Suprapubic skin (tissue), 4 donors: ENCODE results near the gene SYTL1. TPM values are rescaled to one million over a fixed set of nuclear protein-coding genes. Genes with fewer than 3 reads are reported as not detected.

Source experiments
- DNase-seq, 2 donors: peaks; one replicate each; pipeline ENCODE4 v3.0.0-alpha.2; 2019; ENCODE audit warnings: low spot score in 2 of 2
- H3K27ac ChIP-seq: fragments of 200-600 bp; sonication (generic); one replicate; pipeline ENCODE4 v1.5.1; 2019
- H3K27me3 ChIP-seq: fragments of 200-600 bp; sonication (generic); one replicate; pipeline ENCODE4 v1.5.1; 2019
- H3K36me3 ChIP-seq: fragments of 200-600 bp; sonication (generic); one replicate; pipeline ENCODE4 v1.5.1; 2019
- H3K4me1 ChIP-seq: fragments of 200-600 bp; sonication (generic); one replicate; pipeline ENCODE4 v1.5.1; 2019
- H3K4me3 ChIP-seq: fragments of 200-600 bp; sonication (generic); one replicate; pipeline ENCODE4 v1.5.1; 2019; ENCODE audit warnings: mild to moderate bottlenecking
- H3K9me3 ChIP-seq: fragments of 200-600 bp; sonication (generic); one replicate; pipeline ENCODE4 v1.5.1; 2019
- EP300 ChIP-seq: sonication (generic); formaldehyde crosslinking; IDR thresholded peaks from one replicate; pipeline ENCODE4 v1.6.1; 2017; ENCODE audit warnings: antibody characterized with exemption
- POLR2A ChIP-seq, 2 donors: fragments of 450-650 bp; IDR thresholded peaks; one replicate each; pipeline ENCODE4 v1.6.1; 2017; ENCODE audit warnings: antibody characterized with exemption in 2 of 2, mild to moderate bottlenecking in 2 of 2, moderate library complexity in 2 of 2
- POLR2AphosphoS5 ChIP-seq, 3 donors: sonication (generic); formaldehyde crosslinking; IDR thresholded peaks; one replicate each; pipeline ENCODE4 v1.6.1; 2017; ENCODE audit warnings: antibody characterized with exemption in 3 of 3
- WGBS: methylation state at CpG from one replicate; pipeline ENCODE4 v1.1.5; 2018; 5-methylcytosine and 5-hydroxymethylcytosine counted together
- total RNA-seq, 4 donors: library from RNA; depleted of rRNA; stranded (reverse); fragments of >200 nt; gene quantifications; one replicate each; pipeline ENCODE4 v1.1.0, GENCODE V29; 2016
- TF ChIP-seq, protein P1 (sequence below), 2 donors: fragments of 200-600 bp in 1 of 2; fragments of 450-650 bp in 1 of 2; sonication (generic) in 1 of 2; IDR thresholded peaks; one replicate each; pipeline ENCODE4 v1.5.1; 2016 to 2019; ENCODE audit warnings: antibody characterized with exemption in 2 of 2, mild to moderate bottlenecking in 1 of 2, moderate library complexity in 1 of 2

SYTL1 gene
- total RNA-seq, 4 donors from 2014 or later = 142 to 176 (median 168) TPM

DNA sequence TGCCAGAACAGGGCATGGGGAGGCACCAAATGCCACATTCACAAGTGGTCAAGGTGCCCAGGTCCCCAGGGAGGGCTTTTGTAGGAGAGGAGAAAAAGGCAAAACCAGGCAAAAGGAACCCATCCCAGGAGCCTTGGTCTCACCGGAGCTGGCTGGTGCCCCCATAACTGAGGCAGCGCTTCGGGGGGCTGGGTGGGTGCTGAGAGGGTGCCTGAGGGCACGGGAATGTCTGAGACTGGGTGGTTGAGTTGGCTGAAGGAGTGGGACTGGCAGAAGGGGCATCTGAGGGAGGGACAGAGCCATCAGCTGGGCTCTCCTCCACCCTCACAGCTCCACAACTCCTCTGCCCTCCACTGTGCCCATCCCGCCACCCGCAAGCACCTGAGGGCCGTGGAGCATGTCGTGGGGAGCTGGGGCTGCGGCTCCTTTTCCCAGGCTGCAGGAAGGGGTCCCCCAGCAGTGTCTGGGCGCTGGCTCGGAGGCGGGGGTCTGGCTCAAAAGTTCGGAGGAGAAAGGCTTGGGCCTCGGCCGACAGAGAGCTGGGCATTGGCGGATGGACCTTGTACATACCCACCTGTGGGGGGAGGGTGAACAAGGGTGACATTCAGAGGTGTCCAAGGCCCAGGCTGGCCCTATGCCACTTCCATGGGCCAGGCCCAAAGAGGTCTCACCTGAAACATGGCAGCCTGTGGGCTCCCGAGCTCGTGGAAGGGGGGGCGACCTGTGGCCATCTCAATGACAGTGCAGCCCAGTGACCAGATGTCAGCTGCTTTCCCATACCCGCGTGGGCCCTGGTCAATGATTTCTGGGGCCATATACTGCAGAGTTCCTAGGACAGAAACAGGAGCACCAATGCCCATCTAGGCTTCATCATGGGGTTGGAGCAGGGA is 16.5 kb downstream of the SYTL1 start:
- Histone ChIP-seq H3K27me3 (no peaks in the 10 kb centered on the region), H3K4me3 (no peak overlapping the region), H3K27ac (no peak overlapping the region), H3K9me3 (no peaks in the 10 kb centered on the region), H3K4me1 (peaks cover 32% of the 10 kb centered on the region), H3K36me3 (peaks cover 97% of the 10 kb centered on the region)
- DNase-seq = no peak
- WGBS = 94% methylated on average over 15 of the region's 21 CpGs
- TF ChIP-seq POLR2A (IDR thresholded peaks at IDR 0.05) (no peak), POLR2AphosphoS5 (IDR thresholded peaks at IDR 0.05) (no peak), EP300 (no peak)
- TF ChIP-seq, protein P1, sequence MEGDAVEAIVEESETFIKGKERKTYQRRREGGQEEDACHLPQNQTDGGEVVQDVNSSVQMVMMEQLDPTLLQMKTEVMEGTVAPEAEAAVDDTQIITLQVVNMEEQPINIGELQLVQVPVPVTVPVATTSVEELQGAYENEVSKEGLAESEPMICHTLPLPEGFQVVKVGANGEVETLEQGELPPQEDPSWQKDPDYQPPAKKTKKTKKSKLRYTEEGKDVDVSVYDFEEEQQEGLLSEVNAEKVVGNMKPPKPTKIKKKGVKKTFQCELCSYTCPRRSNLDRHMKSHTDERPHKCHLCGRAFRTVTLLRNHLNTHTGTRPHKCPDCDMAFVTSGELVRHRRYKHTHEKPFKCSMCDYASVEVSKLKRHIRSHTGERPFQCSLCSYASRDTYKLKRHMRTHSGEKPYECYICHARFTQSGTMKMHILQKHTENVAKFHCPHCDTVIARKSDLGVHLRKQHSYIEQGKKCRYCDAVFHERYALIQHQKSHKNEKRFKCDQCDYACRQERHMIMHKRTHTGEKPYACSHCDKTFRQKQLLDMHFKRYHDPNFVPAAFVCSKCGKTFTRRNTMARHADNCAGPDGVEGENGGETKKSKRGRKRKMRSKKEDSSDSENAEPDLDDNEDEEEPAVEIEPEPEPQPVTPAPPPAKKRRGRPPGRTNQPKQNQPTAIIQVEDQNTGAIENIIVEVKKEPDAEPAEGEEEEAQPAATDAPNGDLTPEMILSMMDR (IDR thresholded peaks at IDR 0.05) = no peak

DNA sequence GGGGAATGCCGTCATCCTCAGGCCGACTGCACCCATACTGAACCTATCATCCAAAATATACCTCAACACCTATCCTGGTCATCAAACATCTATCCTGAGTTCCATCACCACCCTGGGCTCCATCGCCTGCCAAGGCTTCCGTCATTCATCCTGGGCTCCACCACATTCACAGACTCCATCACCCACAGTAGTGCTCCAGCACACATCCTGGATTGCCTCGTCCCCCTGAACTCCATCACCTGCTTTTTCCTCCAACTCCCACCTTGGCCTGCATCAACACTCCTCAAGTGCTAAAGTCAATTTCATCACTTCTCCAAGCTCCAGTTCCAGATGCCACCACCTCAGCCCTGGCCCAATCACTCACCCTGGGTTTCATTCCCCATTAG is 17.1 kb downstream of the SYTL1 start:
- H3K27ac ChIP-seq = no peak overlapping the region
- TF ChIP-seq, protein P1 (IDR thresholded peaks at IDR 0.05) = no peak
- TF ChIP-seq POLR2A (IDR thresholded peaks at IDR 0.05) (no peak), EP300 (no peak), POLR2AphosphoS5 (IDR thresholded peaks at IDR 0.05) (no peak)
- no peaks in the 10 kb centered on the region for H3K27me3 ChIP-seq
- peaks cover 37% of the 10 kb centered on the region for H3K4me1 ChIP-seq
- no peaks in the 10 kb centered on the region for H3K9me3 ChIP-seq
- peaks cover 97% of the 10 kb centered on the region for H3K36me3 ChIP-seq
- DNase-seq = no peak
- WGBS = 92% methylated on average over 5 of the region's 5 CpGs
- no peak overlapping the region for H3K4me3 ChIP-seq

DNA sequence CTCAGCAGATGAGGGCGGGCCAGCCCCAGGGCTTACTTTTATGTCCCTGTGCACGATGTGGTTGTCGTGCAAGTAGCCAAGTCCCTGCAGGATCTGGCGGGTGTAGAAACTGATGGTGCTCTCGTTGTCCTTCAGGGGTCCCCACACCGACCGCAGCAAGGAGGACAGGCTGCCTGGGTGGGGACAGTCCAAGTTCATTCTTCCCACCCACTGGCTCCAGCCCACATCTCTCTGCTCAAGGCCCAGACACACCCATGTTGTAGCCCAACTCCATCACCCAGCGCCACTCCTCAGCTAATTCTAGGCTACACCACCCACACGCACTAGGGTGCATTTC is 18.0 kb downstream of the SYTL1 start:
- Histone ChIP-seq H3K4me3 (no peak overlapping the region), H3K36me3 (peaks cover 96% of the 10 kb centered on the region), H3K27me3 (no peaks in the 10 kb centered on the region), H3K27ac (no peak overlapping the region), H3K9me3 (no peaks in the 10 kb centered on the region), H3K4me1 (peaks cover 46% of the 10 kb centered on the region)
- TF ChIP-seq EP300 (no peak), POLR2A (IDR thresholded peaks at IDR 0.05) (no peak), POLR2AphosphoS5 (IDR thresholded peaks at IDR 0.05) (no peak)
- TF ChIP-seq, protein P1 (IDR thresholded peaks at IDR 0.05) = no peak
- no peak for DNase-seq
- 69% methylated on average over 3 of the region's 9 CpGs for WGBS

DNA sequence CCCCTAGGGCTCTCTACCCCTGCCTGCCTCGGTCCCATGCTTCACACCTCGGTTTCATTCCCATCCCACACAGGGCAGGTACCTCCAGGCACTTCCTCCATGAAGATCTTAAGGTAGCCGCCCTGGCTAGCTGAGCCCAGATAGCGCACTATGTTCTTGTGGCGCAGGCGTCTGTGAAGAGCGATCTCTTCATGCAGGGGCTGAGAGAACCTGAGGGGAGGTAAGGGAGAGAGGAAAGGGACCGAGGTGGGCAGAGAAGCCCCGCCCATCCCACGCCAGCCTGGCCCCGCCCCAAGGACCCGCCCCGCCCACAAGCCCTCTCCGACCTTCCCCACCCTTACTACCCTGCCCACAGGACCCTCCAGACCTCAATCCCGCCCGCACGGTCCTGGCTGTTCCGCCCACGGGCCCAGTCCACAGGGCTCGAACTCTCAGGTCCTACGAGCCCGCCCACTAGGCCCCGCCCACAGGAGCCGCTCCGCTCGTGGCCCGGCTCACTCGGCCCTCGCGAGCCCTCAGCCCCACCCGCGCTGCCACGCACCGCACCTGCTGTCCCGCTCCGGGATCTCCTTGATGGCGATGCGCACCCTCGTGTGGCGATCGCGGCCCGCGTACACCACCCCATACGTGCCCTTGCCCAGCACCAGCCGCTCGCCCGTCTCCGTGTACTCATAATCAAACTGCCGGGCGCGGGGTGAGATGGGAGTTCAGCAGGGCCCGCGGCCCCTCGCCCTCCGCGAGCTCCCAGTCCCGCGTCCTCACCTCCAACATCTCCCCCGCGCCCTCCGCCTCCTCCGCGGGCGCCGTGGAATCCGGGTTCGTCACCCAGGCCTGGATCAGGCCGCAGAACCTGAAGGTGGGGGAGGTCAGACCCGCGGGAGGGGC is 18.6 kb downstream of the SYTL1 start:
- H3K4me3 ChIP-seq = peak overlapping the region; percentile 13
- WGBS = 79% methylated on average over 62 of the region's 71 CpGs
- TF ChIP-seq, protein P1 (IDR thresholded peaks at IDR 0.05) = no peak
- TF ChIP-seq POLR2AphosphoS5 (IDR thresholded peaks at IDR 0.05) = no peak
- no peak for TF ChIP-seq EP300
- TF ChIP-seq POLR2A (IDR thresholded peaks at IDR 0.05) = no peak

DNA sequence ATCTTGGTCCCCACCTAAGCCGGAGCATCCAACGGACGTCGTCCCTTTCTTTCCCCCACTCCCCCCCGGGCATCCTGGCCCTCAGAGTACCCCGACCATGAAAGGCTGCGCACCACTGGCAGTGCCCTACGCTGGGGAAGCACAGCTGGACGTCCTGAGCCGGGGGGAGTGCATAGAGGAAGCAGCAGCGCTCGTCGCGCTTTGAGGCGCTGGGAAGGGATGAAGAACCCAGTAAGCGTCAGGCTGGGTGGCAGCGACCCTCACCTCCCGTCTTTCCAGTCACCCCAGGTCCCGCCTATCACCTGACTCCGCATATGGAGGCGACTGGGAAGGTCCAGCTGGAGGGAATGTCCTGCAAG is 19.2 kb downstream of the SYTL1 start:
- Histone ChIP-seq H3K4me3 (no peak overlapping the region), H3K4me1 (peaks cover 51% of the 10 kb centered on the region), H3K27me3 (no peaks in the 10 kb centered on the region), H3K27ac (no peak overlapping the region), H3K9me3 (no peaks in the 10 kb centered on the region), H3K36me3 (peaks cover 85% of the 10 kb centered on the region)
- DNase-seq = no peak
- 86% methylated on average over 19 of the region's 21 CpGs for WGBS
- TF ChIP-seq, protein P1 (IDR thresholded peaks at IDR 0.05) = no peak
- no peak for TF ChIP-seq EP300
- no peak for TF ChIP-seq POLR2AphosphoS5 (IDR thresholded peaks at IDR 0.05)
- no peak for TF ChIP-seq POLR2A (IDR thresholded peaks at IDR 0.05)

More for the DNA sequence above, 18.6 kb downstream of the SYTL1 start:
- H3K36me3 ChIP-seq = peaks cover 91% of the 10 kb centered on the region
- no peaks in the 10 kb centered on the region for H3K27me3 ChIP-seq
- no peak for DNase-seq
- no peaks in the 10 kb centered on the region for H3K9me3 ChIP-seq
- H3K27ac ChIP-seq = no peak overlapping the region
- H3K4me1 ChIP-seq = peaks cover 51% of the 10 kb centered on the region
